Lower lobe of right lung (tissue), 2 donors: ENCODE data around the gene CYBA. TPM values are rescaled to one million over a fixed set of nuclear protein-coding genes. Genes with fewer than 3 reads are reported as not detected.

Experiments
- ATAC-seq, 2 donors: fragments of 200-7000 bp; cut with Tn5 transposase; one replicate each; pipeline ENCODE4 v1.9.1; 2020 to 2022; ENCODE audit warnings: mild to moderate bottlenecking in 2 of 2, moderate library complexity in 2 of 2
- DNase-seq: peaks from one replicate; pipeline ENCODE4 v3.0.0-alpha.2; 2020
- H3K27ac ChIP-seq: fragments of 200-600 bp; one replicate; pipeline ENCODE4 v1.8.0; 2022
- H3K27me3 ChIP-seq: fragments of 200-600 bp; one replicate; pipeline ENCODE4 v1.8.0; 2022; ENCODE audit warnings: low read depth
- H3K36me3 ChIP-seq: fragments of 200-600 bp; one replicate; pipeline ENCODE4 v1.8.0; 2022; ENCODE audit warnings: mild to moderate bottlenecking
- H3K4me1 ChIP-seq: fragments of 200-600 bp; one replicate; pipeline ENCODE4 v1.8.0; 2022
- H3K4me3 ChIP-seq: fragments of 200-600 bp; one replicate; pipeline ENCODE4 v1.8.0; 2022; ENCODE audit warnings: mild to moderate bottlenecking
- H3K9me3 ChIP-seq: fragments of 200-600 bp; one replicate; pipeline ENCODE4 v1.8.0; 2022
- CTCF ChIP-seq: fragments of 200-600 bp; IDR thresholded peaks from one replicate; pipeline ENCODE4 v1.8.0; 2022; ENCODE audit warnings: antibody characterized with exemption, mild to moderate bottlenecking
- intact Hi-C: fragments of 100-400 bp; cut with DNase I; formaldehyde crosslinking; loops from one replicate; pipeline ENCODE4 v1.11.0; 2022
- total RNA-seq: library from RNA; stranded (reverse); fragmentation: NEBNext Ultra II Directional; extraction: Animal tissue kit (Norgen Biotek cat#: 25700); gene quantifications from one replicate; pipeline ENCODE4 v1.2.1, GENCODE V29; 2021
- donor health status: DM: no; HTN: yes; CAD: no; lungs with severe emphysema.

CYBA gene
- total RNA-seq, 1 donor from 2014 or later, result 371 TPM

DNA sequence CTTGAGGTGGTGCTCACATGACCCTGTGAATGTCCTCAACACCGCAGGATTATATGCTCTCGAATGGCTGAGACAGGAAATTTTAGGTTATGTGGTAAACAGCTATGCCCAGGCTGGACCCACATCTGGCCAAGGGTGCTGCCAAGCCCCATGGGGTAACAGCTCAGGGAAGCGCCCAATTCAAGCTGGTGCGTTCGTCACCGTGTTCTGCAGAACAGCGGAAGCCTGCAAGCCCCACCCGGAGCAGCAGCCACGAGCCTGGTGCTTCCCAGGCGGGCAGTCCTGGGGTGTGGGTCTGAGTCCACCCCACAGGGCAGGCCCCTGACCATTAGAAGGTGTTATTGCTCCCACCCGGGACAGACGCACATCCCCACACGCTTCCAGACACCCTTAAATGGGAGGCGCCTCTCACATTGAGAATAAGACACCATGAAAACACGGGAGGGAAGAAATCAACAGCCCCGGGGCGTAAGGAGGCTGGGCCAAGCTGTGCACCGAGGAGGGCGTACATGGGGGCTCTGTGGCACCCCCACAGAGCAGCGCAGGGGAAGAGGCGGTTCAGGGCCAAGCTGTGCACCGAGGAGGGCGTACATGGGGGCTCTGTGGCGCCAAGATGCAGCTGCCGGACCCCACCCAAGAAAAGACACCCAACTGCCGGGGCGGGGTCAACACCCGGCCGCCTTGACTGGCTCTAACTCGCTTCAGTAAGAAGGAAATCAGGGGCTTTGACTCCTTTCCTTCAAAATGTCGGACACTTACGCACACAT, 2.9 kb upstream of the CYBA start:
- H3K4me1 ChIP-seq, result peaks cover 29% of the 10 kb centered on the region
- peaks cover 62% of the 10 kb centered on the region for H3K36me3 ChIP-seq
- no peaks in the 10 kb centered on the region for H3K9me3 ChIP-seq
- intact Hi-C loops, result no loop called here
- ATAC-seq (no peak), DNase-seq (no peak)
- H3K27me3 ChIP-seq, result no peaks in the 10 kb centered on the region
- H3K27ac ChIP-seq, result no peak overlapping the region
- no peak for TF ChIP-seq CTCF
- H3K4me3 ChIP-seq, result no peak overlapping the region

- DNase-seq, result no peak
- Histone ChIP-seq H3K27ac (no peak overlapping the region), H3K9me3 (no peaks in the 10 kb centered on the region), H3K4me1 (peaks cover 29% of the 10 kb centered on the region), H3K4me3 (no peak overlapping the region), H3K27me3 (no peaks in the 10 kb centered on the region), H3K36me3 (peaks cover 59% of the 10 kb centered on the region)
- no peak for ATAC-seq
- TF ChIP-seq CTCF, result no peak
- intact Hi-C loops, result no loop called here
These were observed 2.2 kb upstream of the CYBA start for GRCh38 chr16:88653101-88653500.

DNA sequence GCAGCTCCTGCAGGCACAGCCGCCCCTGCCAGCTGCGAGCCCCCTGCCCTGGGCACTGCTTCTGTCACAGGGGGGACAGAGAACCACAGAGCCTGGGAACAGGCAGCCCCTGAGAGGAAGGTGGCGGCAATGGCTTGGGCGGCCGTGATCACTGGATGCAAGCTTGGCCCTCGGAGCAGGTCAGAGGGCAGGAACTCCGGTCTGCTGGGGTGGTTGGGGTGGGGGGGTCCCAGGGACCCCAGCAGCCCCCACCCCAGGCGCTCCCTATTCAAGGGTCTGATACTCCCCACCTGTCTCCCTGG, 1.9 kb upstream of the CYBA start:
- TF ChIP-seq CTCF, result no peak
- Histone ChIP-seq H3K27ac (no peak overlapping the region), H3K4me3 (no peak overlapping the region), H3K27me3 (no peaks in the 10 kb centered on the region), H3K36me3 (peaks cover 55% of the 10 kb centered on the region), H3K9me3 (no peaks in the 10 kb centered on the region), H3K4me1 (peaks cover 29% of the 10 kb centered on the region)
- ATAC-seq (no peak), DNase-seq (no peak)
- intact Hi-C loops, result no loop called here

DNA sequence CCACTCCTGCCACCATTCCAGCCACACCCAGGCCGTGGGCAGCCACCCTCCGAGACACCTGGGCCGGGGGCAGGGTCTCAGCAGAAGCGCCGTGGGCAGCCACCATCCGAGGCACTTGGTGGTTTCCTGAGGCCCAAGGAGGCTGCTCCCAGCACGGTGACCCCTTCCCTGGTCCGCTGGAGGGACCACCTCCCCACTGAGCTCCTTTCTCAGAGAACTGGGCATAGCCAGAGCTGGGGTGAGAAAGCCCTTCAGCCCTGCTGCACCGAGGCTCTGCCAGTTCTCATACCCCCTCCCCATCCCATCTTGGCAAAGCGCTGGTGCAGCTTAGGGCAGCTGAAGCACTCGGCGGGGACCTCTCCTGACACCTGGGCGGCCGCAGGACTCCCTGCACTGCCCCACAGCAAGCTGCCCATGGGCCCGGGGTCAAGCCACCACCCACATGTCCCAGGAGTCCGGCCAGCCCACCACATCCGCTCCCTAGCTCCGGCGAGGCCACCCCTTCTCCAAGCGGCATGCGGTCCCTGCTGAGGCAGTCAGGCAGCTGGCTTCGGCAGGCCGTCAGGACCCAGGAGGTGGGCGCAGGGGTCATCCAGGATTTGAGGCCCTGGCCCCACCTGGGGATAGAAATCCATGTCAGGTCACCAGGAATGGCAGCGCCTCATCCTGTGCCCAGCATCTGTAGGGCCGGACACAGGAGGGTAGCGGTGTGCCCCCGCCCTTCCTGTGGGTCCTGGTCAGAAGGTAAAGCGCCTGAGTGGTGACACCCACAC, 1.3 kb upstream of the CYBA start:
- peak; percentile 50 for DNase-seq

More for the DNA sequence above, 1.3 kb upstream of the CYBA start:
- Histone ChIP-seq H3K4me3 (no peak overlapping the region), H3K9me3 (no peaks in the 10 kb centered on the region), H3K4me1 (peaks cover 29% of the 10 kb centered on the region), H3K36me3 (peaks cover 51% of the 10 kb centered on the region), H3K27me3 (no peaks in the 10 kb centered on the region), H3K27ac (peak overlapping the region; percentile 90)
- TF ChIP-seq CTCF, result no peak
- intact Hi-C loops, result no loop called here
- no peak for ATAC-seq
